Prostate gland (tissue), 2 donors: Measurements from ENCODE around the gene RTF1. TPM values are rescaled to one million over a fixed set of nuclear protein-coding genes. Genes with fewer than 3 reads are reported as not detected.

ENCODE experiments used
- DNase-seq: peaks from one replicate; pipeline ENCODE4 v3.0.0-alpha.2; 2019; ENCODE audit warnings: low spot score
- H3K27ac ChIP-seq, 2 donors: fragments of 200-600 bp; sonication (generic); 2 replicates each; pipeline ENCODE4 v1.5.1; 2017 to 2019
- H3K27me3 ChIP-seq: fragments of 200-600 bp; sonication (generic); replicated peaks from 2 replicates; pipeline ENCODE4 v1.5.1; 2019; ENCODE audit not compliant: insufficient read depth
- H3K36me3 ChIP-seq, 2 donors: fragments of 200-600 bp; sonication (generic); 1 replicate in 1 of 2; 2 replicates in 1 of 2; pipeline versions ENCODE4 v1.5.1 to v1.8.1; 2017 to 2019
- H3K4me1 ChIP-seq: fragments of 200-600 bp; sonication (generic); replicated peaks from 2 replicates; pipeline ENCODE4 v1.5.1; 2019
- H3K4me3 ChIP-seq, 2 donors: fragments of 200-600 bp; sonication (generic); 2 replicates each; pipeline ENCODE4 v1.5.1; 2017 to 2019
- H3K9me3 ChIP-seq: fragments of 200-600 bp; sonication (generic); 2 replicates; pipeline ENCODE4 v1.5.1; 2017
- POLR2A ChIP-seq: fragments of 450-650 bp; IDR thresholded peaks from one replicate; pipeline ENCODE4 v1.6.1; 2016; ENCODE audit warnings: antibody characterized with exemption, mild to moderate bottlenecking
- POLR2AphosphoS5 ChIP-seq: sonication (generic); formaldehyde crosslinking; IDR thresholded peaks from one replicate; pipeline ENCODE4 v1.6.1; 2017; ENCODE audit warnings: antibody characterized with exemption
- WGBS: methylation state at CpG from one replicate; pipeline ENCODE4 v1.1.5; 2018; 5-methylcytosine and 5-hydroxymethylcytosine counted together
- intact Hi-C: fragments of 100-400 bp; cut with DNase I; formaldehyde crosslinking; loops from one replicate; pipeline ENCODE4 v1.14.2; 2022
- total RNA-seq, 2 donors: library from RNA; depleted of rRNA; stranded (reverse); fragments of >200 nt; gene quantifications; one replicate each; pipeline ENCODE4 v1.1.0, GENCODE V29; 2016
- TF ChIP-seq, protein P1 (sequence below), 4 experiments: fragments of 200-600 bp in 2 of 4; fragments of 450-650 bp in 2 of 4; sonication (generic) in 2 of 4; IDR thresholded peaks; 1 replicate in 3 of 4; 2 replicates in 1 of 4; pipeline ENCODE4 v1.5.1; 2016 to 2019; ENCODE audit warnings: antibody characterized with exemption in 4 of 4, mild to moderate bottlenecking in 2 of 4, moderate library complexity in 2 of 4

Gene RTF1
- total RNA-seq, 2 donors from 2014 or later, result 23.8 to 52.4 TPM

DNA sequence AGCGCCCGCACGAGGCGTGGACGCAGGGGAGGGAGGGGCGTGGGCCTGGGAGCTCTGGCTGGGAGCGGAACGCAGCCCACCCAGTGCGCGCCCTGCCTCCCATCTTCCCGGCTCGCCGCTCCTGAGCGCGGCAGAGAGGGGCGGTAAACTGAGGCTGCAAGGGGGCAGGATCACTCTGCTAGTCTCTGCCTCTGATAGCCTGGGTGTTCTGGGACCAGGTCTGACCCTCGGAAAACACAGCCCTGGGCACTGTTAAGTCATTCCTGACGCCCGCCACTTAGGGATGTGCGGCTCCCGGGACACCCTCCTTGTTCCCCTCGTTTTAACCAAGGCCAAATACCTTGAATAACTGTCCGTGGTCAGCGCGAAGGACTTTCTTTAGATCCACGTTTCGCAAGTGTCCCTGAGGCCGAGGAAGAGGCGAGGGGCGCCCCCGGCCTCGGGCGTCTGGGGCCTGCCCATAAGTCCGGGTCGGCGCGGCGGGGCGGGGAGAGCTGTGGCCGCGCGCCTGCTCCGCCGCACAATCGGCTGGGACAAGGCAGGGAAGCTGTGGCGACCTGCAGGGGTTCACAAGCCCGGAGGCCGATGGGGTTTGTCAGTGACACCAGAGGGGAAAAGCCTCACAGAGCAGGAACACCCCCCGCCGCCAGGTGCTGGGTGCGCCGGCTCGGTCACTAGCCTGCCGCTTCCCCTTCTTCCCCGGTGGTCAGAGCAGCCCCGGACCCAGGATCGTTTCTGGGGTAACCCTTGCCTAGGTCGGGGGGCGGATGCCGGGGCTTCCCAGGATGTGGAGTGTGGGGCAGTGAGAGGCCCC is 78.2 kb downstream of the RTF1 start:
- 19% methylated on average over 51 of the region's 60 CpGs for WGBS
- Histone ChIP-seq H3K36me3 (no peaks in the 10 kb centered on the region), H3K4me1 (peaks cover 6% of the 10 kb centered on the region), H3K27me3 (peaks cover 3% of the 10 kb centered on the region), H3K4me3 (no peak overlapping the region), H3K9me3 (no peaks in the 10 kb centered on the region), H3K27ac (no peak overlapping the region)
- intact Hi-C loops, result no loop called here
- no peak for DNase-seq
- TF ChIP-seq, protein P1, sequence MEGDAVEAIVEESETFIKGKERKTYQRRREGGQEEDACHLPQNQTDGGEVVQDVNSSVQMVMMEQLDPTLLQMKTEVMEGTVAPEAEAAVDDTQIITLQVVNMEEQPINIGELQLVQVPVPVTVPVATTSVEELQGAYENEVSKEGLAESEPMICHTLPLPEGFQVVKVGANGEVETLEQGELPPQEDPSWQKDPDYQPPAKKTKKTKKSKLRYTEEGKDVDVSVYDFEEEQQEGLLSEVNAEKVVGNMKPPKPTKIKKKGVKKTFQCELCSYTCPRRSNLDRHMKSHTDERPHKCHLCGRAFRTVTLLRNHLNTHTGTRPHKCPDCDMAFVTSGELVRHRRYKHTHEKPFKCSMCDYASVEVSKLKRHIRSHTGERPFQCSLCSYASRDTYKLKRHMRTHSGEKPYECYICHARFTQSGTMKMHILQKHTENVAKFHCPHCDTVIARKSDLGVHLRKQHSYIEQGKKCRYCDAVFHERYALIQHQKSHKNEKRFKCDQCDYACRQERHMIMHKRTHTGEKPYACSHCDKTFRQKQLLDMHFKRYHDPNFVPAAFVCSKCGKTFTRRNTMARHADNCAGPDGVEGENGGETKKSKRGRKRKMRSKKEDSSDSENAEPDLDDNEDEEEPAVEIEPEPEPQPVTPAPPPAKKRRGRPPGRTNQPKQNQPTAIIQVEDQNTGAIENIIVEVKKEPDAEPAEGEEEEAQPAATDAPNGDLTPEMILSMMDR (IDR thresholded peaks at IDR 0.05), result no peak
- TF ChIP-seq POLR2AphosphoS5 (no peak), POLR2A (no peak)

DNA sequence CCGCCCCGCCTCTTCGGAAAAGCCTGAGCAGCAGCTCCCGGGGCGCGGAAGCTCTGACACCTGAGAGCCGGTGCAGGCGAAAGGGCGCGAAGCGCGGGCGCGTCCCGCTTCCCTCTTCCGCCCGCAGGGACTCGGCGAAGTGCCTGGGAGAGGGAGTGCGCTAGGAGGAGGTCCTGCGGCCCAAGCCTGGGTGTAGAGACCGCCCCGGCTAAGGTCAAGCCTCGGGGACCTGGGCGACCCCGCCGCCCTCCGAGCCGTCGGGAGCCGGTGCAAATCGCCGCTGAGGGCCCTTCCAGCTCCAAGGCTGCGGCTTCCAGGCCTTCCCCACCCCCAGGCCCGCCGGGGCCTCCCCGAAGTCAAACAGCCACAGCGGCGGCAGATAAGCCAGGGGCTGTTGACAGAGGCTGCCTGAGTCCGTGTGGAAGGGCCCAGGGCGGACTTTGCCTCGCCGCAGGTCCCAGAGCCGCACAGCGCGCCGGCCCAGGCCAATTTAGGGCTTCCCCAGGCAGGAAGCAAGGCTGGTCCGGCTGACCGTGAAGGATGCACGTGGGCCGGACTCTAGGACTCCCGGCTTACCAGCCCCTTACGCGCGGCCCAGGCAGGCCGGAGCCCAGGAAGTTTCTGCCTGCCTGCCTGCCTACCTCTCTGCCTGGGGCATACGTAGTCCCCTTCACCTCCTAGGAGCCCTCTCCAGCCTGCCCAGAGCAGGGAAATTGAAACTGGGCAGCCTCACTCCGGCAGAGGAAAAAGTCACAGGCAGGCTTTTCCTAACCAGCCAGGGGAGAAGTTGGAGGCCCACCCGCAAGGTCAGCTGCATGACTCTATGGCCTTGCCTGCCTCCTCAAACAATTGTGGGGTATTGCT is 79.1 kb downstream of the RTF1 start:
- TF ChIP-seq POLR2A (no peak), POLR2AphosphoS5 (no peak)
- H3K36me3 ChIP-seq, result no peaks in the 10 kb centered on the region
- H3K4me1 ChIP-seq, result peaks cover 6% of the 10 kb centered on the region
- WGBS, result 55% methylated on average over 38 of the region's 59 CpGs
- no peak for DNase-seq
- H3K4me3 ChIP-seq, result no peak overlapping the region
- H3K27me3 ChIP-seq, result peaks cover 4% of the 10 kb centered on the region
- H3K9me3 ChIP-seq, result no peaks in the 10 kb centered on the region
- intact Hi-C loops, result no loop called here
- H3K27ac ChIP-seq, result no peak overlapping the region

DNA sequence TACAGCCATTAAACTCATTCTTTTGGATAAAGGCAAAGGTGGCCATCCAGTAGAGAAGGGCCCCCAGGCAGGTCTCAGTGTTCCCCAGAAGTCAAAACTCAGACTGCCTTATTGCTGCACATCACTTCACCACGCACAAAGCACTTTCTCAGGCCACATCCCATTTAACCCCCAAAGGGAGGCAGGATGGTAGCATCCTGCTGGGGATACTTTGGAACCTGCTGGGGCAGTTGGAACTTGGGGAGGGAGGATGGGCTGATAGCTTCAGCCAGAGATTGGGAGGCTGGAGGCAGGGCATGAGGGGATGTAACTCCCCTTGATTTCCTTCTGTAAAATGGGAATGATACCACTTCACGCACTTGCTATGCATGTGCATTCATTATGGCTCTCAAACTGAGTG is 81.8 kb downstream of the RTF1 start:
- intact Hi-C loops, result no loop called here
- no peaks in the 10 kb centered on the region for H3K9me3 ChIP-seq
- H3K36me3 ChIP-seq, result no peaks in the 10 kb centered on the region
- H3K4me3 ChIP-seq, result no peak overlapping the region
- peaks cover 18% of the 10 kb centered on the region for H3K27me3 ChIP-seq
- no peak overlapping the region for H3K27ac ChIP-seq
- H3K4me1 ChIP-seq, result peaks cover 5% of the 10 kb centered on the region
- WGBS, result 92% methylated on average over 2 of the region's 2 CpGs
- DNase-seq, result no peak
- TF ChIP-seq POLR2AphosphoS5, result no peak
- TF ChIP-seq POLR2A, result no peak
- TF ChIP-seq, protein P1 (IDR thresholded peaks at IDR 0.05), result no peak

DNA sequence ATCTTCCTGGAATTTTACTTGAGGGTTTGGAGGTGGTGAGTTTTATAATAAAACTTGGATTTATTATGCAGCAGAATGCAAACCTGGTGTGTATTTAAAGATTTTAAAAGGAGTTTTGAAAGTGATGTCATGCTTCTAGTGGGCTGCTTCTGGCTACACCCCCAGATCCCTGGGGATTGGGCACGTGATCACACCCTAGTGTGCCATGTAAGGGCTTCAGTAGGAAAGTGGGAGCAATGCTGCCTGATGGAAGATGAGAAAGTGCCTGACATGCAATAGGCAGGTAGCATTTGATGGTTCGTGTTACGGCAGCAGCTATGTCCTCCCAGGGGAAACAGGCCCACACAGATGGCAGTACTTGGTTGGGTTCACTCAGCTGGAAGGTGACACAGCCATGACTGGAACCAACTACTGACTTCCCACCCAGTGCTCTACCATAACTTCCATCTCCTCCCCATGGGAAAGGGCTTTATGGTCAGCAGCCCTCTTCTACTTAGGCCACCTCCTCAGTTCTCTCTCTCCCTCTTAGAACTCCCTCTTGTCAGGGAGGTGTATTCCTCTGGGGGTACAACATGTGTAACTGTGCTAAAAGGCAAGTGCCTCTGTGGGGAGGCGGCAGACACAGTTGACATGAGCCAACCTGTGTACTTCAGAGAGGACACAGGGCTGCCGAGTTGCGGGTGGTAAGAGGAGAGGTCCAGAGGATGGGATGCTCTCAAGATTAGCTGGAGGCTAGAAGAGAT is 82.4 kb downstream of the RTF1 start:
- intact Hi-C loops, result no loop called here
- H3K36me3 ChIP-seq, result no peaks in the 10 kb centered on the region
- H3K9me3 ChIP-seq, result no peaks in the 10 kb centered on the region
- H3K27ac ChIP-seq, result no peak overlapping the region
- DNase-seq, result no peak
- peaks cover 5% of the 10 kb centered on the region for H3K4me1 ChIP-seq
- no peak for TF ChIP-seq POLR2A
- TF ChIP-seq POLR2AphosphoS5, result no peak
- TF ChIP-seq, protein P1 (IDR thresholded peaks at IDR 0.05), result no peak
- peaks cover 18% of the 10 kb centered on the region for H3K27me3 ChIP-seq
- H3K4me3 ChIP-seq, result no peak overlapping the region
- 90% methylated on average over 6 of the region's 6 CpGs for WGBS
